ENCODE results near the gene GIT1. TPM values are rescaled to one million over a fixed set of nuclear protein-coding genes. Genes with fewer than 3 reads are reported as not detected.

Gene GIT1
- total RNA-seq, 1 donor from 2014 or later = 54.9 TPM

DNA sequence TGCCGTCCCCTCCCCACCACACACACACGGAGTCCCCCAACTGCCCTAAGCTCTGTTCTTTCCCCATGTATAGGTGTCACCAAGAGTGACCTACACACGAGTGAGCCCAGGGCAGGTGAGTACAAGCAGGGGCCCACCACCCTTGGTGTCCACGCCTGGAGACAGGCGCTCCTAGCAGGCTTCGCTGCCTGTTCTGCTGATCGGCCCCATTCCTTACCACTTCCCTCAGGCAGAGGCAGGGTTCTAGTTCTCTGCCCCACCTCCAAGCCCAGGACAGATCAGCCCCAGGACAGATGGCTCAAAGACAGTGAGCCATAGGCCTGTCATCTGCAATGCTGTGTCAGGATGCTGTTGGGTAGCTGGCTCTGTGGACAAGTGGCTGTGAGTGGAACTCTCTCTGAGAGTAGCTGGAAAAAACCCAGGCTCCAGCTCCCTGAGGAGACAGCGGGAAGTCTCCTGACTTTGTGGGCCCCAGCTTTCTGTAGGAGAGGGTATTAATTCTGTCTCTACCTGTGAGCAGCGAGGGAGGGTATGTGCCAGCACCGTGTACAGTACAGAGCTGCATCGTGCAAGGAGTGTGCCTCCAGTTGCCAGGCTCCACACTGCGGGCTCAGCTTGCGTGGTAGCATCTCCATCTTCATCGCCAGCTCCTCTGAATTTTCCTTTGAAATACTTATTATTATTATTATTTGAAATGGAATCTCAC lies 20.1 kb downstream of the GIT1 start:
- DNase-seq (ENCODE audit: low spot score, unreplicated experiment) = no peak
- Mint-ChIP-seq H3K9me3 (ENCODE audit: low read depth) (no peaks in the 10 kb centered on the region), H3K36me3 (ENCODE audit: insufficient read depth) (peaks cover 5% of the 10 kb centered on the region), H3K4me1 (ENCODE audit: low read depth) (peaks cover 13% of the 10 kb centered on the region), H3K27me3 (peaks cover 24% of the 10 kb centered on the region), H3K27ac (peak overlapping the region; percentile 86), H3K4me3 (ENCODE audit: low read depth) (peak overlapping the region; percentile 82)
- TF ChIP-seq, protein P1, sequence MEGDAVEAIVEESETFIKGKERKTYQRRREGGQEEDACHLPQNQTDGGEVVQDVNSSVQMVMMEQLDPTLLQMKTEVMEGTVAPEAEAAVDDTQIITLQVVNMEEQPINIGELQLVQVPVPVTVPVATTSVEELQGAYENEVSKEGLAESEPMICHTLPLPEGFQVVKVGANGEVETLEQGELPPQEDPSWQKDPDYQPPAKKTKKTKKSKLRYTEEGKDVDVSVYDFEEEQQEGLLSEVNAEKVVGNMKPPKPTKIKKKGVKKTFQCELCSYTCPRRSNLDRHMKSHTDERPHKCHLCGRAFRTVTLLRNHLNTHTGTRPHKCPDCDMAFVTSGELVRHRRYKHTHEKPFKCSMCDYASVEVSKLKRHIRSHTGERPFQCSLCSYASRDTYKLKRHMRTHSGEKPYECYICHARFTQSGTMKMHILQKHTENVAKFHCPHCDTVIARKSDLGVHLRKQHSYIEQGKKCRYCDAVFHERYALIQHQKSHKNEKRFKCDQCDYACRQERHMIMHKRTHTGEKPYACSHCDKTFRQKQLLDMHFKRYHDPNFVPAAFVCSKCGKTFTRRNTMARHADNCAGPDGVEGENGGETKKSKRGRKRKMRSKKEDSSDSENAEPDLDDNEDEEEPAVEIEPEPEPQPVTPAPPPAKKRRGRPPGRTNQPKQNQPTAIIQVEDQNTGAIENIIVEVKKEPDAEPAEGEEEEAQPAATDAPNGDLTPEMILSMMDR (IDR thresholded peaks at IDR 0.05; ENCODE audit: unreplicated experiment) = no peak

DNA sequence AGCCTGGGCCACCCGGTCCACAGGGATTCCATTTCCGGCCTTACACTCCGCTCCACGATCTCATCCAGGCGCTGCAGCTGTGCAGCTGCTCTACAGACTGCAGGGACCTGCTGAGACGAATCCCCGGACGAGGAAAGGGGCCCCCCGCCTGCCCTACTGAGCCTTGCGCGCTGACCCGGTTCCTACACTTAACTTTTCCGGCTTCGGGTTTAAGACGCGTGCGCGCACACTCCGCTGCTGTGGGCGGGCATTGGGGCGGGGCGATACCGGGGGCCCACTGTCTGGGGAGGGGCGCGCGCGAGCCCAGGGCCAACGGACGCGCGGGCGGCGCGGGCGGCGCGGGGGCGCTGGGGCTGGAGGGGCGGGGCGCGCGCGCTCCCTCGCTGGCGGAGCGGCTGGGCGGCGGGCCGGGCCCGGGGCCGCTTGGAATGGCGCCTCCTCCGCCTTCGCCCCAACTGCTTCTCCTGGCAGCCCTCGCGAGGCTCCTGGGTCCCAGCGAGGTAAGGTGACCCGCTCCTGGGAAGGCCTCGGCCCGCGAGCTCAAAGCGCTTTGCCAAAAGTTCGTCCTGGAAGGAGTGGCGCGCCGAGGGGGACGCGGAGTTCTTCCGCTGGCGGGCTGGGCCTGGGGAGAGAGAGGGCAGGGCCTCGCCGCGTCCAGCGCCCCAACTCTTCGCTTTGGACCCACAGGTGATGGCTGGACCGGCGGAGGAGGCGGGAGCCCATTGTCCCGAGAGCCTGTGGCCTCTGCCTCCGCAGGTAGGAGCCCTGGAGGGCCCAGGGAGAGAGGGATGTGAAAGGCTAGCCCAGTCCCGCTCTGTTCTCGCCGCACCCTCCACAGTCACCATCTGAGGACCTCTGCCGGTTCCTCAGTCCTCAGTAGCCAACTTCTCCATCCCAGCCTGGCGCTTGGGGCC lies 20.9 kb downstream of the GIT1 start, which contains the start of gene TP53I13:
Gene TP53I13, plus strand, starts transcription at position 371 of the 914 bp plus-strand sequence. Its CDS starts 58 bp downstream, at position 429.
- peaks cover 31% of the 10 kb centered on the region for H3K27me3 Mint-ChIP-seq
- peaks cover 3% of the 10 kb centered on the region for H3K36me3 Mint-ChIP-seq (ENCODE audit: insufficient read depth)

DNA sequence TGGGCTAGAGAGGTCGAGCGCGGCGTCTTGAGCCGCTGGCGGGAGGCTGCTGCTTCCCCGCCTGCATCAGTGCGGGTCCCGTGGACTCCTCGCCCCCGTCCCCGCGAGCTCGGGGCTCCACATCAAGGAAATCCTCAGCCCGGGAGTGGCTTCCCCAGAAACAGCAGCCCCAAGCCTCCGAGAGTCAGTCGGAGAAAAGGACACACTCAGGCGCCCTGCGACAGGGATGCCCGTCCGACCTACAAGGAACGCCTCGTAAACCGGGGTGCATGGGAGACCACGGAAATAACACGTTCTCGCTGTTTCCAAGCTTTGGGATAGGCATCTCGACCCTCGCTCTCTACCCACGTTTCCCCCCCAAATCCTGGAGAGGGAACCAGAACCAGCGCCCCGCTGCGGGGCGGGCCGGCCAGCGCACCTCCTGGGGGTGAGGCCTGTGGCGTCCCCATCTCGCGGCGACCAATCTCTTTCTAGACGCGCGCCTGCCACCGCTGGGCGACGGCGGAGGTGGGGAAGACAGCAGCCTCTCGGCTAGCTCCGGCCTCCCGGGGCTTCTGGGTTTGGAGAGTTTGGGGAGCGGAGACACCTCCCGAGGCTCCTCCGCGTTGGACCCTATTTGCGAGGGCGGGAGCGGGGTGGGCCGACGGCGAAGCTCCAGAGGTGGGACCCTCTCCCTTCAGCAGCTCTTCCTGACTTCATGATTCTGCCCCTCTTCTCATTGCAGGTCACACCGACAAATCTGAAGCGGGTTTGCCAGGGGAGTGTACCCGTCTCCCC lies 21.7 kb downstream of the GIT1 start:
- no peaks in the 10 kb centered on the region for H3K9me3 Mint-ChIP-seq (ENCODE audit: low read depth)
- peaks cover 35% of the 10 kb centered on the region for H3K27me3 Mint-ChIP-seq
- peaks cover 13% of the 10 kb centered on the region for H3K4me1 Mint-ChIP-seq (ENCODE audit: low read depth)
- TF ChIP-seq, protein P1 (IDR thresholded peaks at IDR 0.05; ENCODE audit: unreplicated experiment) = peak; percentile 47
- peak overlapping the region; percentile 88 for H3K4me3 Mint-ChIP-seq (ENCODE audit: low read depth)
- H3K36me3 Mint-ChIP-seq (ENCODE audit: insufficient read depth) = peaks cover 3% of the 10 kb centered on the region
- peak; percentile 52 for DNase-seq (ENCODE audit: low spot score, unreplicated experiment)
- H3K27ac Mint-ChIP-seq = peak overlapping the region; percentile 88

More for the DNA sequence above, 20.9 kb downstream of the GIT1 start, which contains the start of gene TP53I13:
- no peaks in the 10 kb centered on the region for H3K9me3 Mint-ChIP-seq (ENCODE audit: low read depth)
- peak; percentile 71 for DNase-seq (ENCODE audit: low spot score, unreplicated experiment)
- TF ChIP-seq, protein P1 (IDR thresholded peaks at IDR 0.05; ENCODE audit: unreplicated experiment) = no peak
- peak within 1 kb of the TSS; percentile 88 for H3K27ac Mint-ChIP-seq
- H3K4me1 Mint-ChIP-seq (ENCODE audit: low read depth) = peaks cover 13% of the 10 kb centered on the region
- H3K4me3 Mint-ChIP-seq (ENCODE audit: low read depth) = peak within 1 kb of the TSS; percentile 88

DNA sequence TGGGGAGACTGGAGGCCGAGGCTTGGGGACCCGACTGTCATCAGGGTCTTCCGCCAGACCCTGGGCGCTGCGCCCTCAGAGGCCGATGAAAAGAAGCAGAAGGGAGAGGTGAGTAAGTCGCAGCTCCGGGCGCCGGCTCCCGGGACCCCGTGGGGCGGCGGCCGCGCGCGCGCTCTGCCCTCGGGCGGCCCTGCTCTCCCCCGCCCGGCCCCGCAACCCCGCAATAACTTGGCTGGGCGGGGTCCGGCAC lies 22.2 kb downstream of the GIT1 start:
- Mint-ChIP-seq H3K4me1 (ENCODE audit: low read depth) (peaks cover 13% of the 10 kb centered on the region), H3K9me3 (ENCODE audit: low read depth) (no peaks in the 10 kb centered on the region), H3K27ac (no peak overlapping the region), H3K36me3 (ENCODE audit: insufficient read depth) (peaks cover 3% of the 10 kb centered on the region), H3K27me3 (peaks cover 40% of the 10 kb centered on the region), H3K4me3 (ENCODE audit: low read depth) (peak overlapping the region; percentile 88)
- TF ChIP-seq, protein P1 (IDR thresholded peaks at IDR 0.05; ENCODE audit: unreplicated experiment) = no peak
- no peak for DNase-seq (ENCODE audit: low spot score, unreplicated experiment)

Measured in progenitor cell of endocrine pancreas (in vitro differentiated cells).